HG02938 (cell line): ENCODE measurements around the gene DNAJC3.
"Not testable (repeated sequence)": the region's sequence is repeated elsewhere in the genome, so short reads cannot be mapped to it uniquely, and the experiment has no call there.

Source experiments
- ATAC-seq: cut with Tn5 transposase; IDR thresholded peaks from one replicate; pipeline ENCODE4 v1.9.1; 2021; ENCODE audit warnings: mild to moderate bottlenecking, moderate library complexity; ENCODE audit not compliant: unreplicated experiment

The DNAJC3 gene

DNA sequence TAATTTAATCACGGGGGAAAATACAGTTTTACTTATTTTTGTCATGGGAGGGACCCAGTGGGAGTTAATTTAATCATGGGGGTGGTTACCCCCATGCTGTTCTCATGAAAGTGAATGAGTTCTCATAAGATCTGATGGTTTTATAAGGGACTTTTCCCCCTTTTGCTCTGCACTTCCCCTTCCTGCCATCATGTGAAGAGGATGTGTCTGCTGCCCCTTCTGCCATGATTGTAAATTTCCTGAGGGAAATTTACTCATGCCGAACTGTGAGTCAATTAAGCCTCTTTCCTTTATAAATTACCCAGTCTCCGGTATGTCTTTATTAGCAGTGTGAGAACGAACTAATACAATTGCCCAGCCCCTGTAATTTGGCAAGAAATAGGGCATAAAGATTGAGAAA lies 35.9 kb downstream of the DNAJC3 start:
- ATAC-seq, result not testable (repeated sequence)

- ATAC-seq, result no peak
Observed at GRCh38 chr13:95713651-95714050, 36.7 kb downstream of the DNAJC3 start.

GRCh38 chr13:95714142-95714832 lies 37.3 kb downstream of the DNAJC3 start:
- ATAC-seq, result no peak

DNA sequence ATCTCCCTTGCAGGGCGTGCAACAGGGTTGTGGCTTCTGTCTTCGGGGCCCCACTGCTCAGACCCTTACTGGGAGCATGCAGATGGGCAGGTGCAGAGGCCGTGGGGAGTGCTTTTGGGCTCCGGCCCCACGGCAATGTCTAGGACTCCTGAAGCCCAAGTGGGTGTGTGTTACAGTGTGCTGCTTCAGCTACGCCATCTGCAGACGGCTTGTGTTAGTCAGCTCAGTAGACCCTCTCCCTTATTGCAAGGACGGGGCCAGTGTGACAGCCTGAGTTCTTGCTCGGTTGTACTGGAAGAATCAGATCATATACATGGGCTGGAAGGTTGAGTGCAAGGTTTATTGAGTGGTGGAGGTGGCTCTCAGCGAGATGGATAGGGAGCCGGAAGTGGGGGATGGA lies 39.3 kb downstream of the DNAJC3 start:
- ATAC-seq, result no peak

GRCh38 chr13:95722241-95722640 lies 45.3 kb downstream of the DNAJC3 start:
- ATAC-seq, result no peak

- no peak for ATAC-seq
Observed at GRCh38 chr13:95723438-95723837, 46.5 kb downstream of the DNAJC3 start.

DNA sequence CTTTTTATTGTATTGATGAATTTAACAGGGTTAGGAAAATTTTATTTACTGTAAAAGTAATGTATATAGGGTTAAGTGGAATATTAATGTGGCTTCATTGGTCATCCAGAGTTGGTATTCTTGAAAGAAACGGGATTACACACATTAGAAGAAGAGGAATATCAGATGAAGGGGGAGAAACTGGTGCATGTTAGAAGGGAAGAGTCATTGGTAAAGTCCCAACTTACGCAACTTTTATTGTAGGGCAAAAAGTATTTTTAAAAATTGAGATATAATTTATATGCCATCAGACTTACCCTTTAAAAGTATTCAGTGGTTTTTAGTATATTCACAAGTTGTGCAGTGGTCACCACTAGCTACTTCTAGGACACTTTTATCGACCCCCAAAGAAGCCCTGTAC lies 47.3 kb downstream of the DNAJC3 start:
- no peak for ATAC-seq

- no peak for ATAC-seq
Observed at GRCh38 chr13:95726876-95727275, 49.9 kb downstream of the DNAJC3 start.

DNA sequence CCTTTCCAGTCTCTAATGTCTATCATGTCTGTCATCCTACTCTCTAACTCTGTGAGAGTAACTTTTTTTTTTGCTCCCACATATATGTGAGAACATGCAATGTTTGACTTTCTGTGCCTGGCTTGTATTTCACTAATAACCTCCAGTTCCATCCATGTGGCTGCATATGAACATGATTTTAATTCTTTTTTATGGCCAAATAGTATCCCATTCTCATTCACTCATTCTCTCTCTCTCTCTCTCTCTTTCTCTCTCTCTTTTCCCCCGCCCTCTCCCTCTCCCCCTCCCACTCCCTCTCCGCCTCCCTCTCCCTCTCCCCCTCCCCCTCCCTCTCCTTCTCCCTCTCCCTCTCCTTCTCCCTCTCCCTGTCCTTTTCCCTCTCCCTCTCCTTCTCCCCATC lies 52.0 kb downstream of the DNAJC3 start:
- no peak for ATAC-seq

DNA sequence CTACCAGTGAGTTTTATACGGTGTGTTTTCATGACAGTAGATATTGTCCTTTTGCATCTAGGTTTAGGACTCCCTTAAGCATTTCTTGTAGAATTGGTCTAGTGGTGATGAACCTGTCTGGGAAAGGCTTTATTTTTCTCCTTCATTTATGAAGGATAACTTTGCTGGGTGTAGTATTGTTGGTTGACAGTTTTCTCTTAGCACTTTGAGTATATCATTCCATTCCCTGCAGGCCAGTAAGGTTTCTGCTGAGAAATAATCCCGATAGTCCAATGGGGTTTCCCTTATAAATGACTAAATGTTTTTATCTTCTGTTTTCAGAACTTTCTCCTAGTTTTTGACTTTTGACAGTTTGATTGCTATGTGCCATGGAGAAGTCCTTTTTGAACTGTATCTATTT lies 57.2 kb downstream of the DNAJC3 start:
- ATAC-seq, result no peak

DNA sequence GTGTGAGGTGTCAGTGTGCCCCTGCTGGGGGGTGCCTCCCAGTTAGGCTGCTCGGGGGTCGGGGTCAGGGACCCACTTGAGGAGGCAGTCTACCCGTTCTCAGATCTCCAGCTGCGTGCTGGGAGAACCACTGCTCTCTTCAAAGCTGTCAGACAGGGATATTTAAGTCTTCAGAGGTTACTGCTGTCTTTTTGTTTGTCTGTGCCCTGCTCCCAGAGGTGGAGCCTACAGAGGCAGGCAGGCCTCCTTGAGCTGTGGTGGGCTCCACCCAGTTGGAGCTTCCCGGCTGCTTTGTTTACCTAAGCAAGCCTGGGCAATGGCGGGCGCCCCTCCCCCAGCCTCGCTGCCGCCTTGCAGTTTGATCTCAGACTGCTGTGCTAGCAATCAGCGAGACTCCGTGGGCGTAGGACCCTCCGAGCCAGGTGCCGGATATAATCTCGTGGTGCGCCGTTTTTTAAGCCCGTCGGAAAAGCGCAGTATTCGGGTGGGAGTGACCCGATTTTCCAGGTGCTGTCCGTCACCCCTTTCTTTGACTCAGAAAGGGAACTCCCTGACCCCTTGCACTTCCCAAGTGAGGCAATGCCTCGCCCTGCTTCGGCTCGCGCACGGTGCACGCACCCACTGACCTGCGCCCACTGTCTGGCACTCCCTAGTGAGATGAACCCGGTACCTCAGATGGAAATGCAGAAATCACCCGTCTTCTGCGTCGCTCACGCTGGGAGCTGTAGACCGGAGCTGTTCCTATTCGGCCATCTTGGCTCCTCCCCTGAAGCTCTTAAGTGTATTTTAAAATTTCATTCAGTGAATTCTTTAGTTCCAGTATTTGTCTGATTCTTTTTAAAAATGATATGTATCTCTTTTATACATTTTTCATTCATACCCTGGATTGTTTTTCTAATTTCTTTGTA lies 63.4 kb downstream of the DNAJC3 start:
- not testable (repeated sequence) for ATAC-seq

DNA sequence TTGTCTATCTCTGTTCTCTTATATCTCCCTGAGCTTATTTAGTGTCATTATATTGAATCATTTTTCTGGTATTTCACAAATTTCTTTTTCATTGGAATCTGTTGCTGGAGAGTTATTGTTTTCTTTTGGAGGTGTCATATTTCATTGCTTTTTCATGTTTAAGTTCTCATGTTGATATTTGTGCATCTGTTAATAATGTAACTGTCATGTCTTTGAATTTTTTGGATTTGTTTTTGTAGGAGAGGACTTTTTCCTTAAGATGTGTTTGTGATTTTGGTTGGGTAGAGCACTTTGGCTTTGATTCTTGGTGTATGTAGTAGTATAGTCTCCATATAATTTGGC lies 64.0 kb downstream of the DNAJC3 start:
- ATAC-seq, result no peak

DNA sequence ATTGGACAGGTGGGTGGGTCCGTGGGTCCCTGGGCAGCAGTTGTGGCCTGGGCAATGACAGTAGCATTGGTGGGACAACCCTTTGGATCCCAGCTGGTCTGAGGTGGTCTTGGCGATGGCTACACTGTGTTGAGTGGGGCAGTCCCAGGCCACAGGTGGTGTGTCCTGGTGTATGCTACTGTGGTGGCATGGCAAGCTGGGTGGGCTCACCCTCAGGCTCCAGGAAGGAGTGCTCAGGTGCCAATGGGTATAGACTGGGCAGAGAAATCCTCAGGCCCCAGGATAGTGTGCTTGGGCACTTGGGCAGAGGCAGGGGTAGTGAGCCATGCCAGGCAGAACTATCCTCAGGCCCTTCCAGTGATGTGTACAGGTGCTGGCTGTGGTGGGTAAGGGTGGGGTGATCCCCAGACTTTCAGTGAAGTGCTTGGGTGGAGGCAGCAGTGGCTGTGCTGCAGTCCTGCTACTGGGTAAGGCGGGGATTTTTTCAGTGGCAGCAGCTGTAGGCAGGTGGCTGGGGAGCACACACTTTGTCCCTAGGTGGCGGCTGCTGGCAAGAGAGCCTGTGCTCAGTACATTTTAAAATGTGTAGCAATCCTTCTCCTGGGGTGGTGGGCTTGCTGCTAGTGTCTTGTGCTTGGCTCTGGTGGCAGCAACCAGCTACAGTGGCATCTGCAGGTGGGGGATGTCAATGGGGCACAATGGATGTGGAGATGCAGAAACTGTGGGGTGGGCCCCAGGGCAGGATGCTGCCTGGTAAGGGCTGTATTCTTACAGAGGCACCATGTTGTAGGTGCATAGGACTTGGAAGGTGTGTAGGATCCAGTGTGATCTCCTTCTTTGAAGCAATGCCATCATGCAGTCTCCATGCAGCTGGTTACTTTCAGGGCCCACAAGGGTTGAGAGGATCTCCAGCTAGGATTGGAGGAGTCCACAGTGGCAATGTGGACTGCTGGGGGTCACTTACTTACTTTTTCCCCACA lies 64.9 kb downstream of the DNAJC3 start:
- no peak for ATAC-seq

GRCh38 chr13:95743192-95743591 lies 66.3 kb downstream of the DNAJC3 start:
- no peak for ATAC-seq

- ATAC-seq, result no peak
Observed at GRCh38 chr13:95745289-95745688, 68.3 kb downstream of the DNAJC3 start.

DNA sequence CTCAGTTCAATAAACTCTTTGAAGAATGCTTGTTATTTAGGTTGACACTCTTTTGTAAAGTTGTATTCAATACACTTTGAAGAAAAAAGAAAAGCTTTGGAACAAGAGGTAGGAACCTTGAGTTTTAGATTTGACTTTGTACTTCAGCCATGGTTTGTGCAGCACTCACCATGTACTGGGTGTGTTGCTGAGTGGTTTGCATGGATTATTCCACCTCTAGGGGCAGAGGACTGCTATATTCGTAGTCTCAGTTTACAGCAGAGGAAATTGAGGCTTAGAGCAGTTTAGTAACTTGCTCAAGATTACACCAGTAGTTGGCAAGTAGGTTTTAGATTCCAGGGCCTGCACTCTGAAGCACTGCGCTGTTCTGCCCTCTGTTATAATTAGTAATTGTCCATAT lies 68.8 kb downstream of the DNAJC3 start:
- ATAC-seq, result no peak

- ATAC-seq, result no peak
Observed at GRCh38 chr13:95749545-95749944, 72.6 kb downstream of the DNAJC3 start.

DNA sequence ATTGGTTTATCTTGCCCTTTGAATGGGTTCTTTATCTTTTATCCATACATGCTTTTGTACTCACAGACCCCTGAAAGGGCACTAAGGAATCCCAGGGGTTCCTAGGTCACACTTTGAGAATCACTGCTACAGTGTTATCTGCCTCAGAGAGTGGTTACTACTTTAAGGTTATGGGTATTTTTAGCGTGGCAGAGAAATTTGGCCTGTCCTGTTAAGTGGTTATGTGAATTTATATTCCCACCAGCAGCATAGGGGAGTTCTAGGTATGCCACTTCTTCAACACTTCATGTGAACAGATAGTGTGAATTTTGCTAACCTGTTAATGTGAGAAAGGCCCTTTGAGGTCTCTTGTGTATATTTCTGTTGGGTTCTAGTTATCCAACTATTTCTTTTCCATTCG lies 75.7 kb downstream of the DNAJC3 start:
- no peak for ATAC-seq

- ATAC-seq, result no peak
Observed at GRCh38 chr13:95754069-95754468, 77.1 kb downstream of the DNAJC3 start.

DNA sequence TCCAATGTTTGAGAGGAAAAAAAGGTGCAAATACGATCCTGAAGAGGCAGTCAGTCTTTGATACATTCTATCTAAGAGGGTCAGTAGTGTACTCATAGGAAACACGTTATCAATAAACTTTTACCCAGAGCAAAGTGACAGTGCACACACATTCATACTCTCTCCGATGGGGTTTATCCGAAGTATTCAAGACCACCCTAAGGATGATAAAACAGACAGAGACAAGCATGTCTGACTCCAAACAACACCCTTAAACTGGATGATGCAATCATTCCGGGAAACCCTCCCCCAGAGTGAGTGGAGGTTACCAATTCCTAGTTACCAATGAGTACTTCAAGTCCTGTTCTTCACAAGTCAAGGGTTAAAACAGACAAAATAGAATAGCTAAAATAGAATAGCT lies 79.1 kb downstream of the DNAJC3 start:
- ATAC-seq, result no peak

- not testable (repeated sequence) for ATAC-seq
Observed at GRCh38 chr13:95762626-95763025, 85.7 kb downstream of the DNAJC3 start.
